Pancreas (tissue), 10 donors: ENCODE results near the gene LRRC23. TPM values are rescaled to one million over a fixed set of nuclear protein-coding genes. Genes with fewer than 3 reads are reported as not detected.
A peak's percentile ranks its signal among the peaks of the same experiment; 100 is the strongest.

ENCODE experiments used
- ATAC-seq, 4 donors: fragments of 200-7000 bp; cut with Tn5 transposase; one replicate each; pipeline versions ENCODE4 v1.8.0 to v1.9.1; 2020; ENCODE audit warnings: mild to moderate bottlenecking in 4 of 4, moderate library complexity in 4 of 4
- DNase-seq, 6 donors: peaks; one replicate each; pipeline ENCODE4 v3.0.0-alpha.2; 2020
- FAIRE-seq: peaks from 2 replicates; lab custom pipeline; 2012; peaks lifted over from hg19 to GRCh38; lab: Jason Lieb, UNC
- H3K27ac ChIP-seq, 4 donors: fragments of 200-600 bp; sonication (generic); 1 replicate in 3 of 4; 2 replicates in 1 of 4; pipeline versions ENCODE4 v1.5.0 to v1.8.0; 2020
- H3K27me3 ChIP-seq, 4 donors: fragments of 200-600 bp; one replicate each; pipeline ENCODE4 v1.8.0; 2021
- H3K36me3 ChIP-seq, 3 donors: fragments of 200-600 bp; sonication (generic) in 1 of 3; one replicate each; pipeline versions ENCODE4 v1.5.0 to v1.8.0; 2020 to 2021
- H3K4me1 ChIP-seq, 3 donors: fragments of 200-600 bp; one replicate each; pipeline ENCODE4 v1.8.0; 2021
- H3K4me3 ChIP-seq, 4 donors: fragments of 200-600 bp; sonication (generic) in 2 of 4; one replicate each; pipeline versions ENCODE4 v1.5.0 to v1.8.0; 2020 to 2021
- H3K9me3 ChIP-seq, 4 donors: fragments of 200-600 bp; one replicate each; pipeline ENCODE4 v1.8.0; 2021
- WGBS, 2 donors: extraction: QIAGEN DNeasy Blood & Tissue Kit; methylation state at CpG; one replicate each; pipeline ENCODE4 v1.1.7; 2013; 5-methylcytosine and 5-hydroxymethylcytosine counted together
- intact Hi-C, 3 donors: fragments of 100-400 bp; cut with DNase I; formaldehyde crosslinking; loops; one replicate each; pipeline versions ENCODE4 v1.11.1 to v1.14.2; 2022
- polyA plus RNA-seq, 2 donors: library from polyadenylated mRNA; stranded (reverse); fragments of 200-250 nt; gene quantifications; one replicate each; pipeline ENCODE4 v1.2.3, GENCODE V29; 2013
- total RNA-seq, 6 donors: library from RNA; stranded (reverse); fragmentation: NEBNext Ultra II Directional in 4 of 6; extraction: Animal tissue kit (Norgen Biotek cat#: 25700) in 4 of 6; gene quantifications; one replicate each; pipeline versions ENCODE4 v1.2.1 to v1.2.4, GENCODE V29; 2021 to 2023
- TF ChIP-seq, protein P1 (sequence below), 4 donors: fragments of 200-600 bp; sonication (generic) in 3 of 4; IDR thresholded peaks; one replicate each; pipeline versions ENCODE4 v1.5.0 to v1.8.0; 2021; ENCODE audit warnings: antibody characterized with exemption in 4 of 4
- donor health status: healthy with polysubstance abuse.
- donor health status: DM: no; HTN: no; CAD: no; lungs with moderate emphysema.
- donor health status: DM: no; HTN: no; CAD: no.
- donor health status: control.
- donor health status: control.
- donor health status: Bipolar disorder and iron deficiency.
- donor health status: DM: yes; HTN: yes; CAD: no.
- donor health status: DM: no; HTN: no; CAD: no.
- donor health status: DM: no; HTN: no; CAD: no.
- donor health status: DM: yes; HTN: yes; CAD: no.

The LRRC23 gene
- total and polyA plus RNA-seq, 8 donors, result 1.7 to 13.0 (median 3.8) TPM

DNA sequence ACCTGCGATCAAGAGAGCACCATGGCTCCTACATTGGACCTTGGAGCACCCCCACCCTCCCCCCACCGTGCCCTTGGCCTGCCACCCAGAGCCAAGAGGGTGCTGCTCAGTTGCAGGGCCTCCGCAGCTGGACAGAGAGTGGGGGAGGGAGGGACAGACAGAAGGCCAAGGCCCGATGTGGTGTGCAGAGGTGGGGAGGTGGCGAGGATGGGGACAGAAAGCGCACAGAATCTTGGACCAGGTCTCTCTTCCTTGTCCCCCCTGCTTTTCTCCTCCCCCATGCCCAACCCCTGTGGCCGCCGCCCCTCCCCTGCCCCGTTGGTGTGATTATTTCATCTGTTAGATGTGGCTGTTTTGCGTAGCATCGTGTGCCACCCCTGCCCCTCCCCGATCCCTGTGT is 37.2 kb downstream of the LRRC23 start:
- ATAC-seq, result no peak
- intact Hi-C loops, result loop anchor here in 1 of 3 donors (10.0 kb wide), 1 partner anchor 163 kb away; the partner anchor contains the start of gene C1RL
- Histone ChIP-seq H3K27me3 (no peaks in the 10 kb centered on the region), H3K4me1 (peaks cover 18 to 28% (median 22%) of the 10 kb centered on the region in 3 donors), H3K27ac (no peak overlapping the region), H3K4me3 (no peak overlapping the region), H3K9me3 (no peaks in the 10 kb centered on the region), H3K36me3 (peaks cover 0 to 4% (median 0%) of the 10 kb centered on the region in 3 donors)
- FAIRE-seq, result no peak
- TF ChIP-seq, protein P1, sequence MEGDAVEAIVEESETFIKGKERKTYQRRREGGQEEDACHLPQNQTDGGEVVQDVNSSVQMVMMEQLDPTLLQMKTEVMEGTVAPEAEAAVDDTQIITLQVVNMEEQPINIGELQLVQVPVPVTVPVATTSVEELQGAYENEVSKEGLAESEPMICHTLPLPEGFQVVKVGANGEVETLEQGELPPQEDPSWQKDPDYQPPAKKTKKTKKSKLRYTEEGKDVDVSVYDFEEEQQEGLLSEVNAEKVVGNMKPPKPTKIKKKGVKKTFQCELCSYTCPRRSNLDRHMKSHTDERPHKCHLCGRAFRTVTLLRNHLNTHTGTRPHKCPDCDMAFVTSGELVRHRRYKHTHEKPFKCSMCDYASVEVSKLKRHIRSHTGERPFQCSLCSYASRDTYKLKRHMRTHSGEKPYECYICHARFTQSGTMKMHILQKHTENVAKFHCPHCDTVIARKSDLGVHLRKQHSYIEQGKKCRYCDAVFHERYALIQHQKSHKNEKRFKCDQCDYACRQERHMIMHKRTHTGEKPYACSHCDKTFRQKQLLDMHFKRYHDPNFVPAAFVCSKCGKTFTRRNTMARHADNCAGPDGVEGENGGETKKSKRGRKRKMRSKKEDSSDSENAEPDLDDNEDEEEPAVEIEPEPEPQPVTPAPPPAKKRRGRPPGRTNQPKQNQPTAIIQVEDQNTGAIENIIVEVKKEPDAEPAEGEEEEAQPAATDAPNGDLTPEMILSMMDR (IDR thresholded peaks at IDR 0.05), result no peak
- WGBS, 2 donors, result 72 to 77% methylated on average over 9 to 12 of the region's 12 CpGs
- peak in 2 of 6 donors; percentile 57 to 69 for DNase-seq

DNA sequence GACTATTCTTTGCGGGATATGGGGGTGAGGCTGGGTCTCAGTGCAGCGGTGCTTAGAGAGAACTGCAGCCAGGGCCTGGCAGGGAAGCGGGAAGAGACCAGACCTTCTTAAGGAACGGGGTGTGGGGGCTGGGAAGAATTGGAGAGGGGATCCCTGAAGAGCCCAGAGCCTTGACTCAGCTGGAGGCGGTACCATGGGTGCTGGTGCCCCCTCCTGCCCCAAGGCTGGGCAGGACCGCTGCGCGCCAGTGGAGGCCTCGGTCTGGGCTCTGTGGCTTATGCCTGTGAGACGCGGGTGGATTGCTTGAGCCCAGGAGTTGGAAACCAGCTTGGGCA is 37.7 kb downstream of the LRRC23 start:
- peak in 3 of 6 donors; percentile 34 to 79 (median 55) for DNase-seq
- Histone ChIP-seq H3K36me3 (peaks cover 0 to 4% (median 0%) of the 10 kb centered on the region in 3 donors), H3K4me3 (no peak overlapping the region), H3K4me1 (peaks cover 18 to 28% (median 22%) of the 10 kb centered on the region in 3 donors), H3K9me3 (no peaks in the 10 kb centered on the region), H3K27me3 (no peaks in the 10 kb centered on the region), H3K27ac (peak overlapping the region in 2 of 4 donors; percentile 95 to 97)
- TF ChIP-seq, protein P1 (IDR thresholded peaks at IDR 0.05), result no peak
- FAIRE-seq, result no peak
- WGBS, 2 donors, result 89 to 91% methylated on average over 11 of the region's 11 CpGs
- no peak for ATAC-seq
- intact Hi-C loops, result loop anchor here in 1 of 3 donors (10.0 kb wide), 1 partner anchor 163 kb away; the partner anchor contains the start of gene C1RL

DNA sequence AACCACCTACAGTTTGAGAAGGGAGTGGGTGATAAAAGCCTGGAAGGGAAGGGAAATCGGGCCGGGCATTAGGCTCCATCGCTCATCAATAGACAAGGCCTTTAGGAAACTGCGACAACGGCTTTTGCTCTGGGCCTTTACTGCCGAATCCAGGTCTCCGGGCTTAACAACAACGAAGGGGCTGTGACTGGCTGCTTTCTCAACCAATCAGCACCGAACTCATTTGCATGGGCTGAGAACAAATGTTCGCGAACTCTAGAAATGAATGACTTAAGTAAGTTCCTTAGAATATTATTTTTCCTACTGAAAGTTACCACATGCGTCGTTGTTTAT is 38.7 kb downstream of the LRRC23 start:
- Histone ChIP-seq H3K4me3 (peak overlapping the region in 2 of 4 donors; percentile 69 to 71), H3K9me3 (no peaks in the 10 kb centered on the region), H3K36me3 (peaks cover 0 to 4% (median 0%) of the 10 kb centered on the region in 3 donors), H3K27ac (peak overlapping the region; percentile 91 to 97 (median 96)), H3K27me3 (no peaks in the 10 kb centered on the region), H3K4me1 (peaks cover 15 to 25% (median 22%) of the 10 kb centered on the region in 3 donors)
- WGBS, 2 donors, result 1% methylated on average over 13 of the region's 13 CpGs
- ATAC-seq, result peak; percentile 47 to 64 (median 54)
- intact Hi-C loops, result loop anchor here in 1 of 3 donors (10.0 kb wide), 1 partner anchor 161 kb away; the partner anchor contains the start of gene C1RL
- TF ChIP-seq, protein P1 (IDR thresholded peaks at IDR 0.05), result no peak
- FAIRE-seq, result peak; percentile 59
- peak in 5 of 6 donors; percentile 75 to 85 (median 83) for DNase-seq

DNA sequence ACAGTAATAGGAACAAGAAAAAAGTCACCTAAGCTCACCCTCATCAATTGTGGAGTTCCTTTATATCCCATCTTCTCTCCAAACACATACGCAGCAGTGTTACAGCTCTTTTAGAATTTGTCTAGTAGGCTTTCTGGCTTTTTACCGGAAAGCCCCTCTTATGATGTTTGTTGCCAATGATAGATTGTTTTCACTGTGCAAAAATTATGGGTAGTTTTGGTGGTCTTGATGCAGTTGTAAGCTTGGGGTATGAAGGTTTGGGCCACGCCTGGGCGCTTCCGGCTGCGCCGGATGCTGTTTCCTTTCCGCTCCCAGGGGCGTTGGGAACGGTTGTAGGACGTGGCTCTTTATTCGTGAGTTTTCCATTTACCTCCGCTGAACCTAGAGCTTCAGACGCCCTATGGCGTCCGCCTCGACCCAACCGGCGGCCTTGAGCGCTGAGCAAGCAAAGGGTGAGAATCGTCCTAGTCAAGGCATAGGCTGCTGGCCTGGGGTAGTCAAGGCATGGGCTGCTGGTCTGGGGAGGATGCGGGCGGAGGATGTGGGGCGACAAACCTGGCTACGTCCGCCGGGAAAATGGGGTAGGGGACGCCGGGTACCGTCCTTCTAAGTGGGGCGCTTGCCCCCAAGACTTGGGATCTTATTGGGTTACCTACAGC is 39.2 kb downstream of the LRRC23 start, which contains the start of the genes C12orf57 and RNU7-1:
Gene C12orf57, plus strand, starts transcription at position 301 of the 659 bp plus-strand sequence. Its CDS starts 100 bp downstream, at position 401.
Gene RNU7-1, plus strand, starts transcription at position 95 of the 659 bp plus-strand sequence.
- FAIRE-seq (no peak), ATAC-seq (peak; percentile 39 to 62 (median 48)), DNase-seq (peak; percentile 70 to 87 (median 75))
- Histone ChIP-seq H3K27ac (peak within 1 kb of the TSS; percentile 91 to 97 (median 96)), H3K36me3 (peaks cover 0 to 4% (median 0%) of the 10 kb centered on the region in 3 donors), H3K27me3 (no peaks in the 10 kb centered on the region), H3K9me3 (no peaks in the 10 kb centered on the region), H3K4me3 (peak within 1 kb of the TSS; percentile 54 to 71 (median 66)), H3K4me1 (peaks cover 13 to 21% (median 18%) of the 10 kb centered on the region in 3 donors)
- TF ChIP-seq, protein P1 (IDR thresholded peaks at IDR 0.05), result no peak
- 0 to 1% methylated on average over 30 to 31 of the region's 31 CpGs for WGBS, 2 donors
- intact Hi-C loops, result loop anchor here in 1 of 3 donors (10.0 kb wide), 1 partner anchor 161 kb away; the partner anchor contains the start of gene C1RL
